GM18909 (cell line): ENCODE measurements around the gene SIAH1.
"Not testable (repeated sequence)": the region's sequence is repeated elsewhere in the genome, so short reads cannot be mapped to it uniquely, and the experiment has no call there.

ENCODE experiments used
- ATAC-seq: cut with Tn5 transposase; IDR thresholded peaks from one replicate; pipeline ENCODE4 v1.9.1; 2021; ENCODE audit warnings: mild to moderate bottlenecking; ENCODE audit not compliant: unreplicated experiment, poor library complexity

The SIAH1 gene

DNA sequence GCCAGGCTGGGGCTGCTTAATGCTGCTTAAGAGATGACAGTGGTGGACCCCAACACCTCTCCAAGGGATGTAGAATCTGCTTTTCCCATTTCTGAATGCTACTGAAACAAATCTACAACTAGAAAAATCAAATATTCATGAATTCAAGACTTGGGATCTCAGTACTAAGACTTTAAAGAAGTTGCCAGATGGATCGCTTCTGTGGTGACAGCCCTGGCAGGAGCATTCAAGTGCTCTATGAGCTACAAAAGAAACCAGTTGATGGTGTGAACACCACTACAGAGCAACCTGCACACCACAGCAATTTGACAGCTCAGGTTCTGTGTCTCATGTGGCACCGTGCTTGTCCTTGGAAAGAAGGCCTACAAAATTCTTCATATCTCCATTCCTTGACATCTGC, 42.6 kb downstream of the SIAH1 start:
- ATAC-seq, result no peak

DNA sequence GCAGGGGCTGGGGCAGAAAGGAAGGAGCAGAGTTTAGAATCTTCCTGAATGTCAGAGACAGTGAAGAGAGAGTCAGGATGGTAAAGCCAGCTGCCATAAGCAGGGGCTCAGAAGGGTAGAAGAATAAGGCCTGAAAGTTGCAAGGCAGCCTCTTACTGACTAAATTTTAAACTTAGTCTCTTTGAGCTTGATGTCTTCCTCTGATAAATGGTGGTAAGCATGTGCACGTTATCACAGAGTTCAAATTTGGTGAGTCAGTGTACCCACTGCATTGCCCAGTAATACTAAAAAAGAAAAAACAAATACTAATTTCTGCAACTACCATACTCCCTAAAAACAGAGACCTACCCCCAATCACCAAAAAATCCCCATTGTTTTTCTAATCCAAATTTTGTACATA, 45.2 kb downstream of the SIAH1 start:
- ATAC-seq, result no peak

DNA sequence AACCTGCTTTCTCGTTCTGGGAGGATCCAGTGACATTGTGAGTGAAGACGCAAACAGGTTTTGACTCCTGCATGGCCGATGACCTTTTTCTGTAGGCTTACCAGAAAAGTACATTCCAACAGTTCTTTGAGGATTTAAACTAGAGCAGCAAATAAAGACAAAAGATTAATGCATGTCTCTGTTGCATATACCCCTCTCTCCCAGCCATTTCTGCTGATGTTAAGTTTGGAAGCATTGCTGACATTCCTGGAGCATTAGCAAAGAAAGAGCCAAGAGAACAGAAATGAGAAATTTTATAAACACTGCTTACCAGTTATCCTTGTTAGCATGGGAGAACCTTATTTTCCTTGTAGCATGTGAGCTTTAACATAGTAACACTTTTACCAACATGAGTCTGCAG, 49.3 kb downstream of the SIAH1 start:
- no peak for ATAC-seq

DNA sequence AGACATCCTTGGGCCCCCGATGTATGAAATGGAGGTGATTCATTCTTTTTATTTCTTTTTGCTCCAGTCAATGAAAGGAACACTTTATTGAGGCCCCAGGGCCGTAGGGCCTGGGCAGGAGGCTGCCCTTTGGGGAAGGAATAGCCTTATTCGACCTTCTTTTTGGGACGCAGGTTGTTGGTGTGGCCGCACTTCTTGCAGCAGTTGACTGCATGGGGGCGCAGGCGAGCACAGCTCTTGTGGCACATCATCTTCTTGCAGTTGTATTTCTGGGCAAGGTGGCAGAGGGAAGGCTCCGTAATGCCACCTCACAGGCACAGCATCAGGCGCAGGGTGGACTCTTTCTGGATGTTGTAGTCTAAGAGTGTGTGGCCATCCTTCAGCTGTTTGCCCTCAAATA, 50.9 kb downstream of the SIAH1 start:
- no peak for ATAC-seq

DNA sequence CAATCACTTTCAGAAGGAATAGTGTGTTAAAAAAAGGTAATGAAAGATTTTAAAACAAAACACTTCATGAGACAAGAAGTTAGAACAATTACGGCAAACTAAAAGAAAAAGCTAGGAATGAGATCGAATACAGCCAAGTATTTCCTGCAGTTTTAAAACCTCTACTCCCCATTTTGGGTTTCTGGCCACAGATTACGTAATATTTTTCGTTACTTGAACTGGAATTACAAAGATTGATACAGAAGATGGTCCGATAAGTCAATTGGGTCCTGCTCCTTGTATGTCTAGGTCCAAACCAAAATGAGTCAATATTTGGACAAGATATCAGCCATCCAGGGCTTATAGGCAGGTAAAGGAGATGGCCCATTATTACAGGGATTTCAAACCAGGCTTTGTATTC, 52.2 kb downstream of the SIAH1 start:
- ATAC-seq, result no peak

DNA sequence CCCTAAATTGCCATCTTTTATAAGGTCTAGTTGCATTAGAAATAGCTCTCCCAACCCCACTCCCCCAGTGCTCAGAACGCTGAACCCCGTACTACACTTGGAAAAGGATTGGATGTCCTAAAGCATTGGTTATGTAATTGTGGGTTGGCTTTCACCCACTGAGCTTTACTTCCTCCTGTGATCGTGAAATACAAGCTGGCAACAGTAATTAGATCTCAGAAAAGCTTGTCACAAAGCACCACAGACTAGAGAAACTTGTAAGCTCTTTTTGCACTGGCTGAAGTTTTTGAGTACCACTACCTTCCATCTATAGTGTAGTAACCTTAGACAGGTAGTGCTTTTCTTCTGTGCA, 54.4 kb downstream of the SIAH1 start:
- no peak for ATAC-seq

DNA sequence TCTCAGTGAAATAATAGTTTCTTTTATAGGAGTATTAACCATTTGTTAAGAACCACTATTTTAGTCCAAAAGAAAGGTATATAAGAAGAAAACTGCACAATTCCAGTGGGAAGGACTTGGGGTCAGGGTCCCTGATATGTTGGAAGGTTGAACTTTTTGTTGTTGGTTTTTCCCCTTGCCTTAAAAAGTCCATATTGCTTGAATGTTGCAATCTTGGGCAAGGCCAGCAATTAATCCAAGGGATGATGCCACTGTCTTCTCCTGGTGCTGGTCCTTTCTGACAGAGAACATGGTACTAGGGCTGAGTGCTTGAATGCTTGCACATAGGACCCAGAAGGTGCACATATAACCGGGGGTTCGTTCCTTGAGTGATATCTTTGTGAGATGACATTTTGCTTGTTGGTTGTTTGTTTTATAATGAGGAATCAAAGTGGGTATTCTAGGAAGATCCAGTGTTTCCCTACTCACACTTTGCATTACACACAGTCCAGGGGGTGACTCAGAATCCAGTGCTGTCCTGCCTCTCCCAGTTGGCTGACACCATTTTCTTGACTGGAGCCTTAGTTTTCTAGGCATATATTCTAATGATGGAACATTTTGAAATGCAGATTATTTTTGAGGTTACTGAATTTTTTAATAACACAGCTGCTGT, 54.9 kb downstream of the SIAH1 start:
- ATAC-seq, result no peak

DNA sequence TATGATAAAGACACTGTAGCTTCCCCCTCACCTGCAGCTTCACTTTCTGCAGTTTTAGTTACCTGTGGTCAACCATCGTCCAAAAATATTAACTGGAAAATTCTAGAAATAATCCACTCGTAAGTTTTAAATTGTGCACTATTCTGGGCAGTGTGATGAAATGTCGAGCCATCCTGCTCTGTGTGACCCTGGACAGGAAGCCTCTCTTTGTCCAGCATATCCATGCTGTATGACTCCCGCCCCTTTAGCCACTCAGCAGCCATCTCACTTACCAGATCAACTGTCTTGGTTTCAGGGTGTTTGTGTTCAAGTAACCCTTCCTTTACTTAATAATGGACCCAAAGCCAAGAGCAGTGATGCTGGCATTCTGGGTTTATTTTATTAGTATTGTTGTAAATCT, 56.1 kb downstream of the SIAH1 start:
- no peak for ATAC-seq

DNA sequence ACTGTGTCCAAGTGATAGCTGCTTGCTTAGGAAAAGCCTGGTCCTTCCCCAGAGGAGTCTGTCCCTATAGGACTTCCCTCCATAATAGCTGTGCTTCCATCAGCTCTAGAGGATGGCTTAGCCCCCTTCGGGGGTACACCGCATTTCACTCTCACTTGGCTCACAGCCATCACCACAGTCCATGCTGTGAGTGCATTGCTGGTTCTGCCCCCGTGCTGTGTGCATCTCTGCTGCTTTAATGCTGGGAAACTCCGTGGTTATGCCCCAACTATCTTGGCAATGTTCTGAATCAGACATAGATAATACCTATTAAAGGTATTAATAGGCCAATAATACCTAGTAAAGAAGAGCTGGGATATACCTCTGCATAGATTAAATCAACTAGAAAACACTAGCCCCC, 58.3 kb downstream of the SIAH1 start:
- no peak for ATAC-seq

DNA sequence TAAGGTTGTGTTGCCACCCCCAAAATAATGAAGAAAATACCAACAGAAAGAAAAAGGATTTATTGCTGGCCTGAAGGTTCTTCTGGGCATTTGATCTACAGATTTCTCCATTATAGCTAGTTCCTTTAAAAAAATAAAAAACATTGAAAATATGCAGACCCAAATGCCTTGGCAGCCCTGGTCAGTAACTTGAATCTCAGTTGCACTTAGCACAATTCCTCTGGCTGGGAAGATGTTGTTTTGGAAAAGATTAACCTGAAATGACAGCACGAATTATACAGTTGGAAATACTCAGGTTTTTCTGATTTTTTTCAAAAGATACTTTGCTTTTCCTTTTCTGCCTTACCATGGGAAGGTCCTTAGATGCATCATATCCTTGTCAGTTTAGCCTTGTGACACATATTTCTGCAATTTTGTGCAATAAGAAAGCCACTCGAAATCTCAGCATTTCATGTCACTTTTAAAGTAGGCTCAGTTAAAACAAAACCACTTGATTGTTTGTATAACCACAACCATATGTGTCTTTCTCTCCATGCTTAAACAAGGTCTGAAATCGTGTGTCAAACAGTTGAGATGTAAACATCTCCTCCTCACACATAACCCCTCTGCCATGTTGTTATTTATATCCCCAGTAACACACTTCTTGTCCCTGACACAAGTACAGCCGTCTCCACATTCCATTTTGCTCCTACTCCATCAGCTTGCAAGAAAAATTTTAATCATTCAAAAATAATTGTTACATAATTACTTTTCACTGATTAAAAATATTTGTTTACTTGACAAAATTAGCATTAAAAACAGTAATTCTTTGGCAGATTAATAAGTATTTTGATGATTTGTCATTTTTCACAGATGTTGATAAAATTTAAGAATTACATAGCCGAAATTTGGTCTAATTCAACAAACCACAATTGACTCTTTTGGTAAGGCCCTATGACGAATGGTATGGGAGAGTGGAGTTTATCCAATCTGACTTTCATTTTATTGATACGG, 61.1 kb downstream of the SIAH1 start:
- ATAC-seq, result no peak

DNA sequence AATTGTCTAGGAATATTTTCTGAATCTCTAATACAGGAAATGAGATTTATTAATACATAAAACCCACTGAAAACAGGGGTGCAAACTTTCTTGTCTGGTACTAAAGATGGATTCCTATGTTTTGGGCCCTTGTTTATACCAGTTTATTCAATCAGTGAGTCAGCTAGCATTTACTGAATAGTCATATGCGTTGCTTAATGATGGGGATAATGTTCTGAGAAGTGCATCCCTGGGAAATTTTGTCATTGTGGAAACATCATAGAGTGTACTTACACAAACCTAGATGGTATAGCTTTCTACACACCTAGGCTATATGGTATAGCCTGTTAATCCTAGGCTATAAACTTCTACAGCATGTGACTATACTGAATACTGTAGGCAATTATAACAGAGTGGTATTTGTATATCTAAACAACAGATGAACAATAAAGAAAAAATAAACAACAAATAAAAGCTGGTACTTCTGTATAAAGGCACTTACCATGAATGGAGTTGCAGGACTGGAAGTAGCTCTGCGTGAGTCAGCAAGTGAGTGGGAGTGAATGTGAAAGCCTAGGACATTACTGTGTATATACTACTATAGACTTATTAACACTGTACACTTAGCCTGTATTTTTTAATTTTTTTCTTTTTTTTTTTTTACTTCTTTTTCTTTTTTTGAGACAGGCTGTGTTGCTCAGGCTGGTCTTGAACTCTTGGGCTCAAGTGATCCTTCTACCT, 63.7 kb downstream of the SIAH1 start:
- ATAC-seq, result no peak

DNA sequence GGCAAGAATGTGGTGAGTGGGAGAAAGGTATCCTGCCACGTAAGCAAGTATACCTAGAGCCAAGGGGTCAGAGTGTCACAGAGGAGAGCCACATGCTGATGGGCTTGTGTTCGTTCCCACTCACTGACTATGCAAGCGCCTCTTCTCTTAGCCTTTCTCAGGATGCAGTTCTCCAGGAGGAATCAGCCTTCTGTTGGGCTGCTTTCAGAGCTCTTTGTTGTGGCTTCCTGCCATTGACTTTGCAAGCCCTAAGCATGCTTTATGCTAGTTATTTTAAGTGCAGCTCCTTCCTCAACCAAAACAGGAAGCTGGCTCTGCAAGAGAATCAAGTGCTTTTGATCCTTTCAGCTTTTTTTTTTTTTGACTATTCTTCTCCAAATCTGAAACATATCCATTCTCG, 66.6 kb downstream of the SIAH1 start:
- no peak for ATAC-seq

DNA sequence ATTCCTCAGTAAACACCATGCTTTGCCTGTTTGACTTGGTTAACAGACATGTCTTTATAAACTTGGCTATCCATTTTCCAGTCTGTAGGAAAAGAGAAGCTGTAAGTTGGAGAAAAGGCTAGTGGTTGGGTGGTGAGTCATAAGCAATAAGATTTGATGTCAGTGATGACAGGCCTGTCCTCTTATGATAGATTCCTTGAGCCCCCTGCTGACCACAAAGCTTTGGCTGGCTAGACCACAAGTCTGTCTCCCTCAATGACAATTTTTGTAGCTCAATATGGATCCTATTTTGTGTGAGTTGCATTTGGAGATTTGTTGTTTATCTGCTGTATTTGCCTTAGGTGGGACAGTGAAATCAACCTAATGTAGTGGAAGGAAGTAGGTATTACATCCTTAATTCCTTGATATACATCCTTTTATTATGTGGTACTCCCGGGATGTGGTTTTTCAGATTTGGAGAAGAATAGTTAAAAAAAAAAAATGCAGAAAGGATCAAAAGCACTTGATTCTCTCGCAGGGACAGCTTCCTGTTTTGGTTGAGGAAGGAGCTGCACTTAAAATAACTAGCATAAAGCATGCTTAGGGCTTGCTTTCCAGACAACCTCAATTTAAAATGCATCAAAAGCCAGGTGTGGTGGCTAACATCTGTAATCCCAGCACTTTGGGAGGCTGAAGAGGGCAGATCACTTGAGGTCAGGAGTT, 67.4 kb downstream of the SIAH1 start:
- ATAC-seq, result no peak

DNA sequence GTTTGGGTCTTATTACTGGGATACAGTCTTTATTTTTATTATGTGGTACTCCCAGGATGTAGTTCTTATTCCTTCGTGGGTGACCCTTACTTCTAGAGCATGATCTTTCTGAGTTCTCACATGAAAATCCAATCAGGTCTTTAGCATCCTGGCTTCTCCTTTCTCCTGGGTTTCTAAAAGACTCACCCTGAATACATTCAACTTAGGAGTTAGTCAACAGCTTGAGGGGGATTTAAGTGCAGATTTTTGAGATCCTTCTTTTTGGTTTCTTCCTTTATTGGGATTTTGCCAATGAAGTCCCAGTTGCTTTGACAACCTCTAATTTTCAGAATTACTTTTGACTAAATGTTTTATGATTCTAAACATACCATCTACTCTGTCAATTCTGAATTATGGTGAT, 68.2 kb downstream of the SIAH1 start:
- ATAC-seq, result no peak

DNA sequence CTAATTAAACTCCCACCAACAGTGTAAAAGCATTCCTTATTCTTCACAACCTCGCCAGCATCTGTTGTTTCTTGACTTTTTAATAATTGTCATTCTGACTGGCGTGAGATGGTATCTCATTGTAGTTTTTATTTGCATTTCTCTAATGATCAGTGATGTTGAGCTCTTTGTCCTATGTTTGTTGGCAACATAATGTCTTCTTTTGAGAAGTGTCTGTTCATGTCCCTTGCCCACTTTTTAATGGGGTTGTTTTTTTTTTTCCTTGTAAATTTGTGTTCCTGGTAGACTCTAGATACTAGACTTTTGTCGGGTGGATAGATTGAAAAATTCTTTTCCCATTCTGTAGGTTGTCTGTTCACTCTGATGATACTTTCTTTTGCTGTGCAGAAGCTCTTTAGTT, 71.3 kb downstream of the SIAH1 start:
- not testable (repeated sequence) for ATAC-seq

DNA sequence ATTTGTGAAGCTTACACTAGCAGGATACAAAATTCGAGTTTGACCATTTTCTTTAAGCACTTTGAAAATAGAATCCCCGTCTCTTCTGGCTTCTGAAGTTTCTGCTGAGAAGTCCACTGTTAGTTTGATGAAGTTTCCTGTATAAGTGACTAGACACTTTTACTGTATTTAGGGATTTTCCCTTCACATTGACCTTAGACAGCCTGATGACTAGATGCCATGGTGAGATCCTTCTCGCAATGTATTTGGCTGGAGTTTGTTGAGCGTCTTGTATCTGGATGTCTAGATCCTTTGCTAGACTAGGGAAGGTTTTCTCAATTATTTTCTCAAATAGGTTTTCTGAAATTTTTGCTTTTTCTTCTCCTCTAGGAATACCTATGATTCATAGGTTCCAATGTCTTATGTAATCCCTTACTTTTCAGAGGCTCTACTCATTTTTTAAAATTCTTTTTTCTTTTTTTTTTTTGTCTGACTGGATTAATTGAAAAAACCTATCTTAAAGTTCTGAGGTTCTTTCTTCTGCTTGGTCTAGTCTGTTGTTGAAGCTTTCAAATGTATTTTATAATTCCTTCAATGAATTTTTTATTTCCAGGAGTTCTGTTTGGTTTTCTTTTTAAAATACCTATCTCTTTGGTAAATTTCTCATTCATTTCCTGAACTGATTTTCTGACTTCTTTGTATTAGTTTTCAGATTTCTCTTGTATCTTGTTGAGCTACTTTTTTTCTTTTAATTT, 74.1 kb downstream of the SIAH1 start:
- ATAC-seq, result no peak
